Retinal pigment epithelial cell (primary cell): ENCODE measurements around the gene SCNM1.

Experiments
- DNase-seq: peaks from one replicate; pipeline ENCODE4 v3.0.0-alpha.2; 2010; ENCODE audit warnings: low read depth
- H3K4me3 ChIP-seq: 2 replicates; pipeline ENCODE4 v1.5.1; 2011; ENCODE audit warnings: mild to moderate bottlenecking, low read length, control low read depth, moderate library complexity
- CTCF ChIP-seq: conservative IDR thresholded peaks from 2 replicates; pipeline ENCODE4 v1.5.1; 2011; ENCODE audit warnings: low read depth, low read length, control low read depth, inconsistent platforms

Gene SCNM1

GRCh38 chr1:151147132-151147503 lies 18.8 kb upstream of the SCNM1 start:
- no peak for TF ChIP-seq CTCF
- H3K4me3 ChIP-seq = peak overlapping the region; percentile 71
- no peak for DNase-seq

DNA sequence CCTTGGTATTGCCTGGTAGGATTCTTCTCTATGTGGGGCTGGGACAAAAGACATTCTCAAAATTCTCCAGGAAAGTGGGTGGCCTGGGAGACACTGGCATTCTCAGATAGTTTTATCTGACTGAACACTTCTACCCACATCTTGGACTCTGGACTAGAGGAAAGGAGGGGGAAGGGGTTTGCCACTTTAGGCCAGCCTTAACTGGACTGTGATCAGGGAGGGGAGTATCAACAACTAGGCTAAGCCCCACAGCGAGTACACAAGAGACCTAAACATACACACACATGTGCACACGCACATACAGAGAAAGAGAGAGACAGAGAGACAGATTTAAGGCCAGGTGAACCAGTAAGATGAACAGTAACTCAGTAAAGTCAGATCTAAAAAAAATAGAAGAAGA lies 18.3 kb upstream of the SCNM1 start:
- DNase-seq = no peak
- no peak overlapping the region for H3K4me3 ChIP-seq

GRCh38 chr1:151156515-151156819 lies 9.5 kb upstream of the SCNM1 start, which contains the start of gene TNFAIP8L2:
TNFAIP8L2 (plus strand) TSS chr1:151156649; CDS start chr1:151158698, 2,049 bp downstream.
- no peak within 1 kb of the TSS for H3K4me3 ChIP-seq
- no peak for DNase-seq
- no peak for TF ChIP-seq CTCF

More for the DNA sequence above, 18.3 kb upstream of the SCNM1 start:
- no peak for TF ChIP-seq CTCF

DNA sequence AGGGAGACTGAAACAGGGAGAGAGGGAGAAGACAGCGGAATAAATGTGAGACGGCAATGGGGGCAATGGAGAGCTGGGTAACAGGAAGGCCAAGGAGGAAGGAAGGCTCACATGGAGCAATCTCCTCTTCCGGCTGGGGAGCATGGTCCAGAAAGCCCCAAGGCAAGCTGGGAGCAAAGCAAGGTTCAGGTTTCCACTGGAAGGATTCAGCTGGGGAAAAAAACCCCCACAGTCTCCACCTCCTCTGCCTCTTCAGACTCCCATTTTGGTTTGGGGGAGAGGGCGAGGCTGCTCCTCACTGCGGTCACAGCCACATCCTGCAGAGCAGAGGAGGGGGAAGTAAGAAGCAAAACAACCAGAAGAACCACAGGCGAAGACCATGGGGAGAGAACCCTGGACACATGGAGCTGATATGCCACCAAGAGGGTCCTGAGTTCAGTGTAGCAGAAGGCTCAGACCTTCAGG lies 8.8 kb upstream of the SCNM1 start:
- no peak overlapping the region for H3K4me3 ChIP-seq
- no peak for DNase-seq
- no peak for TF ChIP-seq CTCF

- no peak for TF ChIP-seq CTCF
- no peak overlapping the region for H3K4me3 ChIP-seq
- no peak for DNase-seq
Observed at GRCh38 chr1:151158326-151158725, 7.6 kb upstream of the SCNM1 start.

GRCh38 chr1:151158751-151159251 lies 7.1 kb upstream of the SCNM1 start:
- no peak for TF ChIP-seq CTCF
- H3K4me3 ChIP-seq = no peak overlapping the region
- DNase-seq = no peak

DNA sequence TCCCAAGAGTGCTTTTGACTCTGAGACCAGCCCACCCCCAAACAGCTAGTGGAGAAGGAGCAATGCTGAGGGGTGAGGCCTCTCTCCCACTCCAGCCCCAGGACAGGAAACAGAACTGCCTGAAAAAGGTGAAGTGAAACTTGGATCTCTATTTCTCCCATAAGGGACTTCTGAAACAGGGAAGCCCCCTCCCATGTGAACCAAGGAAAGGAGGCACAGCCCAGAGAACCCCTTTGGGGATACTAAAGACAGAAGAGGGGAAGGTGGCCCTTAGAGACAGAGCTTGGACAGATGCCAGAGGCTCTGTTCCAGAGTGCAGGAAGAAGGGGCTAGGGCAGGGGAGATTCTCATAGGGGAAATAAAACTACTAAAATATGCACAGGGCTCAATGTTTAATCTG lies 6.6 kb upstream of the SCNM1 start:
- TF ChIP-seq CTCF = no peak
- H3K4me3 ChIP-seq = no peak overlapping the region
- no peak for DNase-seq
